HUES6 (cell line): ENCODE data around the gene SGMS1.

Experiments
- H3K27ac ChIP-seq: 2 replicates; pipeline ENCODE4 v1.7.0; 2013; ENCODE audit warnings: low read depth, mild to moderate bottlenecking, low read length, inconsistent platforms
- H3K27me3 ChIP-seq: 2 replicates; pipeline ENCODE4 v1.6.1; 2013; ENCODE audit warnings: low read length; ENCODE audit not compliant: control insufficient read depth, insufficient read depth
- H3K36me3 ChIP-seq: 2 replicates; pipeline ENCODE4 v1.6.1; 2013; ENCODE audit warnings: low read length; ENCODE audit not compliant: control insufficient read depth, insufficient read depth
- H3K4me1 ChIP-seq: 2 replicates; pipeline ENCODE4 v1.6.1; 2013; ENCODE audit warnings: low read length; ENCODE audit not compliant: control insufficient read depth, insufficient read depth
- H3K4me3 ChIP-seq: 2 replicates; pipeline ENCODE4 v1.5.1; 2013; ENCODE audit warnings: low read depth, low read length
- H3K9ac ChIP-seq: one replicate; pipeline ENCODE4 v1.6.1; 2013; ENCODE audit warnings: mild to moderate bottlenecking, low read length
- H3K9me3 ChIP-seq: 2 replicates; pipeline ENCODE4 v1.6.1; 2013; ENCODE audit warnings: low read depth, low read length; ENCODE audit not compliant: control insufficient read depth, insufficient read depth

SGMS1 gene

GRCh38 chr10:50528206-50528605 lies 95.5 kb downstream of the SGMS1 start:
- H3K4me3 ChIP-seq, result no peak overlapping the region
- H3K9me3 ChIP-seq, result no peaks in the 10 kb centered on the region
- H3K27me3 ChIP-seq, result no peaks in the 10 kb centered on the region
- peaks cover 18% of the 10 kb centered on the region for H3K4me1 ChIP-seq
- no peak overlapping the region for H3K27ac ChIP-seq
- H3K9ac ChIP-seq, result no peak overlapping the region
- no peaks in the 10 kb centered on the region for H3K36me3 ChIP-seq

GRCh38 chr10:50527442-50528043 lies 96.2 kb downstream of the SGMS1 start:
- no peak overlapping the region for H3K27ac ChIP-seq
- H3K9ac ChIP-seq, result no peak overlapping the region
- no peaks in the 10 kb centered on the region for H3K36me3 ChIP-seq
- H3K4me1 ChIP-seq, result peaks cover 25% of the 10 kb centered on the region
- no peaks in the 10 kb centered on the region for H3K27me3 ChIP-seq
- no peak overlapping the region for H3K4me3 ChIP-seq
- no peaks in the 10 kb centered on the region for H3K9me3 ChIP-seq

- Histone ChIP-seq H3K27me3 (no peaks in the 10 kb centered on the region), H3K27ac (no peak overlapping the region), H3K9me3 (no peaks in the 10 kb centered on the region), H3K4me1 (peaks cover 27% of the 10 kb centered on the region), H3K9ac (no peak overlapping the region), H3K36me3 (no peaks in the 10 kb centered on the region), H3K4me3 (no peak overlapping the region)
These were observed 97.6 kb downstream of the SGMS1 start for GRCh38 chr10:50526185-50526584.

GRCh38 chr10:50523357-50523756 lies 100.4 kb downstream of the SGMS1 start:
- H3K27ac ChIP-seq, result no peak overlapping the region
- H3K4me3 ChIP-seq, result no peak overlapping the region
- H3K27me3 ChIP-seq, result no peaks in the 10 kb centered on the region
- H3K36me3 ChIP-seq, result no peaks in the 10 kb centered on the region
- H3K9ac ChIP-seq, result no peak overlapping the region
- H3K4me1 ChIP-seq, result peaks cover 27% of the 10 kb centered on the region
- no peaks in the 10 kb centered on the region for H3K9me3 ChIP-seq

- H3K4me1 ChIP-seq, result peaks cover 27% of the 10 kb centered on the region
- no peak overlapping the region for H3K27ac ChIP-seq
These were observed 100.8 kb downstream of the SGMS1 start for GRCh38 chr10:50522908-50523307.

GRCh38 chr10:50520115-50520514 lies 103.6 kb downstream of the SGMS1 start:
- H3K4me1 ChIP-seq, result peaks cover 24% of the 10 kb centered on the region
- H3K27me3 ChIP-seq, result no peaks in the 10 kb centered on the region

More at GRCh38 chr10:50522908-50523307, 100.8 kb downstream of the SGMS1 start:
- no peak overlapping the region for H3K4me3 ChIP-seq
- H3K9me3 ChIP-seq, result no peaks in the 10 kb centered on the region
- no peak overlapping the region for H3K9ac ChIP-seq
- H3K27me3 ChIP-seq, result no peaks in the 10 kb centered on the region
- no peaks in the 10 kb centered on the region for H3K36me3 ChIP-seq

GRCh38 chr10:50517626-50518025 lies 106.1 kb downstream of the SGMS1 start:
- H3K36me3 ChIP-seq, result no peaks in the 10 kb centered on the region

More at GRCh38 chr10:50520115-50520514, 103.6 kb downstream of the SGMS1 start:
- Histone ChIP-seq H3K9me3 (no peaks in the 10 kb centered on the region), H3K9ac (no peak overlapping the region), H3K4me3 (no peak overlapping the region), H3K27ac (no peak overlapping the region), H3K36me3 (no peaks in the 10 kb centered on the region)

GRCh38 chr10:50516171-50516570 lies 107.6 kb downstream of the SGMS1 start:
- Histone ChIP-seq H3K9ac (no peak overlapping the region), H3K4me1 (no peaks in the 10 kb centered on the region), H3K4me3 (no peak overlapping the region), H3K36me3 (no peaks in the 10 kb centered on the region), H3K9me3 (no peaks in the 10 kb centered on the region), H3K27ac (no peak overlapping the region), H3K27me3 (no peaks in the 10 kb centered on the region)

More at GRCh38 chr10:50517626-50518025, 106.1 kb downstream of the SGMS1 start:
- Histone ChIP-seq H3K27me3 (no peaks in the 10 kb centered on the region), H3K4me1 (peaks cover 3% of the 10 kb centered on the region), H3K4me3 (no peak overlapping the region), H3K9ac (no peak overlapping the region), H3K27ac (no peak overlapping the region), H3K9me3 (no peaks in the 10 kb centered on the region)

- H3K27me3 ChIP-seq, result no peaks in the 10 kb centered on the region
- H3K4me1 ChIP-seq, result no peaks in the 10 kb centered on the region
- H3K4me3 ChIP-seq, result no peak overlapping the region
- no peak overlapping the region for H3K27ac ChIP-seq
- no peak overlapping the region for H3K9ac ChIP-seq
- H3K36me3 ChIP-seq, result no peaks in the 10 kb centered on the region
- no peaks in the 10 kb centered on the region for H3K9me3 ChIP-seq
These were observed 108.3 kb downstream of the SGMS1 start for GRCh38 chr10:50515420-50515819.

GRCh38 chr10:50514995-50515394 lies 108.8 kb downstream of the SGMS1 start:
- no peak overlapping the region for H3K4me3 ChIP-seq
- H3K9me3 ChIP-seq, result no peaks in the 10 kb centered on the region
- H3K4me1 ChIP-seq, result no peaks in the 10 kb centered on the region
- H3K9ac ChIP-seq, result no peak overlapping the region
- no peak overlapping the region for H3K27ac ChIP-seq
- H3K36me3 ChIP-seq, result no peaks in the 10 kb centered on the region
- no peaks in the 10 kb centered on the region for H3K27me3 ChIP-seq

GRCh38 chr10:50513956-50514355 lies 109.8 kb downstream of the SGMS1 start:
- Histone ChIP-seq H3K4me3 (no peak overlapping the region), H3K27ac (no peak overlapping the region), H3K4me1 (no peaks in the 10 kb centered on the region), H3K27me3 (no peaks in the 10 kb centered on the region), H3K9me3 (no peaks in the 10 kb centered on the region), H3K9ac (no peak overlapping the region), H3K36me3 (no peaks in the 10 kb centered on the region)
